Mammary epithelial cell (primary cell): ENCODE results near the gene CCNF.
A peak's percentile ranks its signal among the peaks of the same experiment; 100 is the strongest.

Experiments used
- CTCF ChIP-seq, 2 donors: IDR thresholded peaks in 1 of 2; conservative IDR thresholded peaks in 1 of 2; 2 replicates each; pipeline ENCODE4 v1.5.1; 2011 to 2012; ENCODE audit warnings: inconsistent platforms in 2 of 2, low read length in 2 of 2, mild to moderate bottlenecking in 2 of 2, control low read depth in 1 of 2, low read depth in 1 of 2; ENCODE audit not compliant: insufficient read depth in 1 of 2; ENCODE audit errors: extremely low read depth in 1 of 2
- EZH2 ChIP-seq: IDR thresholded peaks from 2 replicates; pipeline ENCODE4 v1.6.1; 2012; ENCODE audit warnings: low read length, inconsistent platforms, borderline replicate concordance

- peak in 1 of 2 donors; percentile 24 for TF ChIP-seq CTCF (conservative IDR thresholded peaks at IDR 0.05 in 1 of 2, IDR thresholded peaks at IDR 0.05 in 1 of 2; ENCODE audit: extremely low read depth in 1 of 2, insufficient read depth in 1 of 2, low read depth in 1 of 2, low read length in 2 of 2)
- no peak for TF ChIP-seq EZH2
These were observed 36.6 kb downstream of the CCNF start for GRCh38 chr16:2465653-2466415.
